ENCODE measurements around the gene PIWIL4.
"Not testable (repeated sequence)": the region's sequence is repeated elsewhere in the genome, so short reads cannot be mapped to it uniquely, and the experiment has no call there.

Gene PIWIL4

GRCh38 chr11:94639901-94640721 lies 72.9 kb downstream of the PIWIL4 start:
- DNase-seq = no peak

- no peak for DNase-seq
These were observed 74.1 kb downstream of the PIWIL4 start for GRCh38 chr11:94641167-94641761.

- DNase-seq = not testable (repeated sequence)
These were observed 76.0 kb downstream of the PIWIL4 start for GRCh38 chr11:94643186-94643585.

GRCh38 chr11:94647926-94648325 lies 80.8 kb downstream of the PIWIL4 start:
- DNase-seq = no peak

- no peak for DNase-seq
These were observed 81.6 kb downstream of the PIWIL4 start for GRCh38 chr11:94648789-94649188.

- DNase-seq = no peak
These were observed 82.1 kb downstream of the PIWIL4 start for GRCh38 chr11:94649254-94649653.

- DNase-seq = no peak
These were observed 82.9 kb downstream of the PIWIL4 start for GRCh38 chr11:94649964-94650623.

- no peak for DNase-seq
These were observed 83.6 kb downstream of the PIWIL4 start for GRCh38 chr11:94650756-94651155.

GRCh38 chr11:94652735-94653284 lies 85.6 kb downstream of the PIWIL4 start:
- no peak for DNase-seq

GRCh38 chr11:94653561-94653960 lies 86.4 kb downstream of the PIWIL4 start:
- no peak for DNase-seq

GRCh38 chr11:94654201-94654600 lies 87.0 kb downstream of the PIWIL4 start:
- DNase-seq = no peak

- no peak for DNase-seq
These were observed 88.1 kb downstream of the PIWIL4 start for GRCh38 chr11:94655291-94655690.

GRCh38 chr11:94655956-94656355 lies 88.8 kb downstream of the PIWIL4 start:
- no peak for DNase-seq

- no peak for DNase-seq
These were observed 89.8 kb downstream of the PIWIL4 start for GRCh38 chr11:94656968-94657367.

- DNase-seq = no peak
These were observed 90.5 kb downstream of the PIWIL4 start for GRCh38 chr11:94657629-94658028.

GRCh38 chr11:94658386-94658785 lies 91.2 kb downstream of the PIWIL4 start:
- DNase-seq = no peak

GRCh38 chr11:94658888-94659287 lies 91.7 kb downstream of the PIWIL4 start:
- no peak for DNase-seq

- DNase-seq = no peak
These were observed 94.3 kb downstream of the PIWIL4 start for GRCh38 chr11:94661444-94661843.

- no peak for DNase-seq
These were observed 95.1 kb downstream of the PIWIL4 start for GRCh38 chr11:94662065-94662779.

GRCh38 chr11:94662846-94663390 lies 95.8 kb downstream of the PIWIL4 start:
- no peak for DNase-seq

- peak; percentile 10 for DNase-seq
These were observed 97.2 kb downstream of the PIWIL4 start for GRCh38 chr11:94664346-94664745.

GRCh38 chr11:94665116-94665659 lies 98.0 kb downstream of the PIWIL4 start:
- no peak for DNase-seq
